Lung (tissue), 12 donors: ENCODE measurements around the gene PHAX. TPM values are rescaled to one million over a fixed set of nuclear protein-coding genes. Genes with fewer than 3 reads are reported as not detected.

ENCODE experiments used
- ATAC-seq: fragments of 200-7000 bp; cut with Tn5 transposase; one replicate; pipeline ENCODE4 v1.9.1; 2020; ENCODE audit warnings: moderate number of reproducible peaks; ENCODE audit not compliant: insufficient read depth, low FRiP score
- DNase-seq, 3 donors: peaks; one replicate each; pipeline ENCODE4 v3.0.0-alpha.2; 2013 to 2017
- H3K27ac ChIP-seq, 2 donors: one replicate each; pipeline ENCODE4 v1.5.1; 2013; ENCODE audit warnings: mild to moderate bottlenecking in 2 of 2, moderate library complexity in 2 of 2, control low read depth in 1 of 2, inconsistent platforms in 1 of 2, low read depth in 1 of 2, low read length in 1 of 2
- H3K27me3 ChIP-seq, 3 donors: one replicate each; pipeline ENCODE4 v1.5.1; 2013; ENCODE audit warnings: low read length in 2 of 3; ENCODE audit not compliant: control insufficient read depth in 3 of 3, insufficient read depth in 3 of 3
- H3K36me3 ChIP-seq, 4 donors: one replicate each; pipeline ENCODE4 v1.5.1; 2013; ENCODE audit warnings: low read length in 4 of 4, mild to moderate bottlenecking in 1 of 4, moderate library complexity in 1 of 4; ENCODE audit not compliant: control insufficient read depth in 4 of 4, insufficient read depth in 4 of 4
- H3K4me1 ChIP-seq, 5 donors: one replicate each; pipeline ENCODE4 v1.5.1; 2013; ENCODE audit warnings: low read length in 5 of 5, mild to moderate bottlenecking in 2 of 5, moderate library complexity in 1 of 5; ENCODE audit not compliant: control insufficient read depth in 5 of 5, insufficient read depth in 5 of 5
- H3K4me3 ChIP-seq: one replicate; pipeline ENCODE4 v1.5.1; 2013; ENCODE audit warnings: mild to moderate bottlenecking, control low read depth, moderate library complexity
- H3K9ac ChIP-seq, 2 donors: one replicate each; pipeline ENCODE4 v1.5.1; 2013; ENCODE audit warnings: low read length in 2 of 2, control low read depth in 1 of 2; ENCODE audit not compliant: insufficient read depth in 1 of 2
- H3K9me3 ChIP-seq, 4 donors: one replicate each; pipeline ENCODE4 v1.5.1; 2013; ENCODE audit warnings: low read length in 3 of 4, mild to moderate bottlenecking in 1 of 4, moderate library complexity in 1 of 4; ENCODE audit not compliant: control insufficient read depth in 4 of 4, insufficient read depth in 3 of 4
- WGBS, 2 donors: extraction: QIAGEN DNeasy Blood & Tissue Kit; methylation state at CpG; one replicate each; pipeline ENCODE4 v1.1.7; 2013; 5-methylcytosine and 5-hydroxymethylcytosine counted together
- polyA plus RNA-seq, 2 donors: library from polyadenylated mRNA; stranded (reverse); fragments of 200-250 nt; gene quantifications; one replicate each; pipeline ENCODE4 v1.2.1, GENCODE V29; 2013
- total RNA-seq, 2 donors: library from RNA; depleted of rRNA in 1 of 2; stranded (reverse); fragments of >200 nt in 1 of 2; gene quantifications; one replicate each; pipeline ENCODE4 v1.2.1, GENCODE V29; 2014 to 2021
- TF ChIP-seq, protein P1 (sequence below): IDR thresholded peaks from 2 replicates; pipeline ENCODE4 v1.5.1; 2012; ENCODE audit warnings: mild to moderate bottlenecking; ENCODE audit errors: control extremely low read depth, extremely low read depth
- donor health status: control.
- donor health status: control.
- donor health status: Bipolar disorder and iron deficiency.
- donor health status: healthy.
- donor health status: DM: yes; HTN: yes; CAD: no.

The PHAX gene
- total and polyA plus RNA-seq, 4 donors = 12.8 to 57.3 (median 18.0) TPM

GRCh38 chr5:126628102-126628501, 27.4 kb downstream of the PHAX start:
- Histone ChIP-seq H3K9ac (no peak overlapping the region), H3K9me3 (no peaks in the 10 kb centered on the region), H3K4me1 (no peaks in the 10 kb centered on the region), H3K27ac (no peak overlapping the region), H3K4me3 (no peak overlapping the region), H3K36me3 (peaks cover 2 to 12% (median 7%) of the 10 kb centered on the region in 4 donors), H3K27me3 (no peaks in the 10 kb centered on the region)
- TF ChIP-seq, protein P1, sequence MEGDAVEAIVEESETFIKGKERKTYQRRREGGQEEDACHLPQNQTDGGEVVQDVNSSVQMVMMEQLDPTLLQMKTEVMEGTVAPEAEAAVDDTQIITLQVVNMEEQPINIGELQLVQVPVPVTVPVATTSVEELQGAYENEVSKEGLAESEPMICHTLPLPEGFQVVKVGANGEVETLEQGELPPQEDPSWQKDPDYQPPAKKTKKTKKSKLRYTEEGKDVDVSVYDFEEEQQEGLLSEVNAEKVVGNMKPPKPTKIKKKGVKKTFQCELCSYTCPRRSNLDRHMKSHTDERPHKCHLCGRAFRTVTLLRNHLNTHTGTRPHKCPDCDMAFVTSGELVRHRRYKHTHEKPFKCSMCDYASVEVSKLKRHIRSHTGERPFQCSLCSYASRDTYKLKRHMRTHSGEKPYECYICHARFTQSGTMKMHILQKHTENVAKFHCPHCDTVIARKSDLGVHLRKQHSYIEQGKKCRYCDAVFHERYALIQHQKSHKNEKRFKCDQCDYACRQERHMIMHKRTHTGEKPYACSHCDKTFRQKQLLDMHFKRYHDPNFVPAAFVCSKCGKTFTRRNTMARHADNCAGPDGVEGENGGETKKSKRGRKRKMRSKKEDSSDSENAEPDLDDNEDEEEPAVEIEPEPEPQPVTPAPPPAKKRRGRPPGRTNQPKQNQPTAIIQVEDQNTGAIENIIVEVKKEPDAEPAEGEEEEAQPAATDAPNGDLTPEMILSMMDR = no peak
- DNase-seq (no peak), ATAC-seq (no peak)
- 95 to 99% methylated on average over 11 of the region's 11 CpGs for WGBS, 2 donors

DNA sequence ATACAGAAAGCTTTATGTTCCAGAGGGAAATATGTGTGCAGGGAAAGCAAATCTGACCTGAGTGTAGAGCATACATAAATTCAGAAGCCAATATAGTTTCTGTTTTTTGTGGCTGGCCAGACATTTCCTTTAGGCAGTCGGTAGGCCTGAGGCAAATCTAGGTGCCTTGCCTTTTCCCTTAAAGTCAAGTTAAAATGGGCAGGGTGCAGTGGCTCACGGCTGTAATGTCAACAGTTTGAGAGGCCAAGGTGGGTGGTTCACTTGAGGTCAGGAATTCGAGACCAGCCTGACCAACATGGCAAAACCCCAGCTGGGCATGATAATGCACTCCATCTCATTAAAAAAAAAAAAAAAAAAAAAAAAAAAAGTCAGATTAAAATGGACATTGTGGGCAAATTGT, 31.2 kb downstream of the PHAX start:
- WGBS, 2 donors = 74 to 84% methylated on average over 3 of the region's 3 CpGs
- TF ChIP-seq, protein P1 = no peak

DNA sequence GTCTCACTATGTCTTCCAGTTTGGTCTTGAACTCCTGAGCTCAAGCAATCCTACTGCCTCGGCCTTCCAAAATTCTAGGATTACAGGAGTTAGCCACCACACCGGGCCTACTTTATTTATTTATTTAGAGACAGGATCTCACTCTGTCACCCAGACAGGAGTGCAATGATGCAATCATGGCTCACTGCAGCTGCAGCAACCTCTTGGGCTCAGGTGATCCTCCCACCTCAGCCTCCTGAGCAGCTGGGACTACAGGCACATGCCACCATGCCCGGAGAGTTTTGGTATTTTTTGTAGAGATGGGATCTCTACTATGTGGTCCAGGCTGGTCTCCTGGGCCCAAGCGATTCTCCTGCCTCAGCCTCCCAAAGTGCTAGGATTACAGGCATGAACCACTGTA, 32.8 kb downstream of the PHAX start:
- Histone ChIP-seq H3K4me1 (no peaks in the 10 kb centered on the region), H3K4me3 (no peak overlapping the region), H3K36me3 (no peaks in the 10 kb centered on the region), H3K9ac (no peak overlapping the region), H3K9me3 (no peaks in the 10 kb centered on the region), H3K27me3 (no peaks in the 10 kb centered on the region), H3K27ac (no peak overlapping the region)
- no peak for ATAC-seq
- TF ChIP-seq, protein P1 = no peak
- no peak for DNase-seq
- WGBS, 2 donors = 88 to 93% methylated on average over 4 of the region's 4 CpGs

More for the DNA sequence above, 31.2 kb downstream of the PHAX start:
- ATAC-seq = no peak
- Histone ChIP-seq H3K4me3 (no peak overlapping the region), H3K9me3 (no peaks in the 10 kb centered on the region), H3K36me3 (no peaks in the 10 kb centered on the region), H3K27ac (no peak overlapping the region), H3K9ac (no peak overlapping the region), H3K4me1 (no peaks in the 10 kb centered on the region), H3K27me3 (no peaks in the 10 kb centered on the region)
- DNase-seq = no peak

DNA sequence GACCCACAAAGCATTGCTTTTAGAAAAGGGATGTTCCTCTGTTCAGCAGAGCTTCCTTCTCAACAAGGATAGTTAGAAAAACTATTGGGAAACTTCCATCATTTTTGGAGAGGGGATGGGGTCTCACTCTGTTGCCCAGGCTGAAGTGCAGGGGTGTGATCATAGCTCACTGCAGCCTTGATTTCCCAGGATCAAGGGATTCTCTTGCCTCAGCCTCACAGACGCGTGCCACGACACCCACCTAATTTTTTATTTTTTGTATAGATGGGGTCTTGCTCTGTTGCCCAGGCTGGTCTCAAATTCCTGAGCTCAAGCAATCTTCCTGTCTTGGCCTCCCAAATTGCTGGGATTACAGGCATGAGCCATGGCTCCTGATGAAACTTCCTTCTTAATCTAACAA, 34.8 kb downstream of the PHAX start:
- Histone ChIP-seq H3K4me3 (no peak overlapping the region), H3K9me3 (no peaks in the 10 kb centered on the region), H3K4me1 (no peaks in the 10 kb centered on the region), H3K27me3 (no peaks in the 10 kb centered on the region), H3K9ac (no peak overlapping the region), H3K36me3 (no peaks in the 10 kb centered on the region), H3K27ac (no peak overlapping the region)
- WGBS, 2 donors = 92 to 98% methylated on average over 3 of the region's 3 CpGs
- DNase-seq (no peak), ATAC-seq (no peak)
- TF ChIP-seq, protein P1 = no peak
